BJ (cell line): ENCODE results near the gene SETSIP. TPM values are rescaled to one million over a fixed set of nuclear protein-coding genes. Genes with fewer than 3 reads are reported as not detected.

Experiments
- CTCF ChIA-PET: fragments of 350-600 bp; formaldehyde crosslinking; extraction: SDS; loops from one replicate; lab custom pipeline; 2021; ENCODE audit warnings: antibody characterized with exemption, inconsistent platforms; lab: Yijun Ruan, JAX
- POLR2A ChIA-PET: fragments of 300-600 bp; sonication (Branson Sonifier 250); formaldehyde crosslinking; extraction: SDS; loops from one replicate; lab custom pipeline; 2021; ENCODE audit warnings: antibody characterized with exemption; lab: Charles Lee
- DNase-seq: peaks from one replicate; pipeline ENCODE4 v3.0.0-alpha.2; 2011; ENCODE audit warnings: low read depth
- H3K27me3 ChIP-seq: 2 replicates; pipeline ENCODE4 v1.6.0; 2011; ENCODE audit warnings: low read length; ENCODE audit not compliant: control insufficient read depth, insufficient read depth
- H3K36me3 ChIP-seq: 2 replicates; pipeline ENCODE4 v1.5.1; 2011; ENCODE audit warnings: low read length; ENCODE audit not compliant: control insufficient read depth, insufficient read depth
- H3K4me3 ChIP-seq: 2 replicates; pipeline ENCODE4 v1.5.1; 2011; ENCODE audit warnings: low read depth, mild to moderate bottlenecking, control low read depth, low read length
- polyA plus RNA-seq: library from polyadenylated mRNA; depleted of rRNA; stranded (reverse); fragments of >200 nt; gene quantifications from 2 replicates; pipeline ENCODE4 v1.2.3, GENCODE V29; 2011
- TF ChIP-seq, protein P1 (sequence below): IDR thresholded peaks from 2 replicates; pipeline ENCODE4 v1.5.1; 2011; ENCODE audit warnings: low read depth, mild to moderate bottlenecking, control low read depth, inconsistent platforms, low read length, moderate library complexity; ENCODE audit not compliant: insufficient read depth

Gene SETSIP
- polyA plus RNA-seq, 1 experiment: not detected

DNA sequence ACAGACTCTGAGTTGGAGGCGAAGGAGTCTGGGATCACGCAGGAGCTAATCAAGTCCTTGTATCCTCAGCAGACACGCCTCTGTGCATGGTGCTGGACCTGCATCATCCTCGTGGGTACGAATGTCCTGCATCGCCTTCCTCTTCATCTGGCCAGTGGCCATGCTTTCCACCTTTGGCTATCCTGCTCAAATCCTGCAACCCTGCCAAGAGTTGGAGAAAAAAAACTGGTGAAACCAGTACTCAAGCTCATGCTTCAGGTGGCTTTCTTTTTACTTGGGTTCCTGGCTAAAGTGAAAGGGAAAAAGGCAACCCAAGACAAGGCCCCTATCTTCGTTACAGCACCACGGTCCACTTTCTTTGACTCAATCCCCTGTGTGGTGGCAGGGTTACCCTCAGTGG, 8.9 kb downstream of the SETSIP start:
- Histone ChIP-seq H3K4me3 (no peak overlapping the region), H3K36me3 (no peaks in the 10 kb centered on the region), H3K27me3 (no peaks in the 10 kb centered on the region)
- DNase-seq: no peak
- ChIA-PET POLR2A (no interaction called here), CTCF (no interaction called here)
- TF ChIP-seq, protein P1, sequence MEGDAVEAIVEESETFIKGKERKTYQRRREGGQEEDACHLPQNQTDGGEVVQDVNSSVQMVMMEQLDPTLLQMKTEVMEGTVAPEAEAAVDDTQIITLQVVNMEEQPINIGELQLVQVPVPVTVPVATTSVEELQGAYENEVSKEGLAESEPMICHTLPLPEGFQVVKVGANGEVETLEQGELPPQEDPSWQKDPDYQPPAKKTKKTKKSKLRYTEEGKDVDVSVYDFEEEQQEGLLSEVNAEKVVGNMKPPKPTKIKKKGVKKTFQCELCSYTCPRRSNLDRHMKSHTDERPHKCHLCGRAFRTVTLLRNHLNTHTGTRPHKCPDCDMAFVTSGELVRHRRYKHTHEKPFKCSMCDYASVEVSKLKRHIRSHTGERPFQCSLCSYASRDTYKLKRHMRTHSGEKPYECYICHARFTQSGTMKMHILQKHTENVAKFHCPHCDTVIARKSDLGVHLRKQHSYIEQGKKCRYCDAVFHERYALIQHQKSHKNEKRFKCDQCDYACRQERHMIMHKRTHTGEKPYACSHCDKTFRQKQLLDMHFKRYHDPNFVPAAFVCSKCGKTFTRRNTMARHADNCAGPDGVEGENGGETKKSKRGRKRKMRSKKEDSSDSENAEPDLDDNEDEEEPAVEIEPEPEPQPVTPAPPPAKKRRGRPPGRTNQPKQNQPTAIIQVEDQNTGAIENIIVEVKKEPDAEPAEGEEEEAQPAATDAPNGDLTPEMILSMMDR: no peak

DNA sequence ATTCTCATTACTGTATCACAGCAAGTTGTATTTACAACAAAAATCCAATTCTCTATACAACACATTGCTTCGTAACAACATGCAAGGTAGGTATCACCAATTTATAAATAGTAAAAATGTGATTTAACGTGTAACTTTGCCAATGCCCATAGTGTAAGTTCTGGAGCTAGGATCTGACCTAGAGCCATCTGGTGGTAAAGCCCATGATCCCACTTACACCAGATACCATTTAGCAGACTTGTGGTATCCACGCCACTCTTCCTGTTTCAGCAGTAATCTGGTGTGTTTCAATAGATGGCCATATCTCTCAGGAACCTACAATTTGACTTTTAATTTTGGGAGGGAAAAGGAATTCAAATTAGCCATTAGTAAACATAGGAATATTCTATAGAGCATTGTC, 10.2 kb downstream of the SETSIP start:
- CTCF ChIA-PET: no interaction called here
- POLR2A ChIA-PET: no interaction called here
- Histone ChIP-seq H3K4me3 (no peak overlapping the region), H3K27me3 (no peaks in the 10 kb centered on the region), H3K36me3 (no peaks in the 10 kb centered on the region)
- DNase-seq: no peak
- TF ChIP-seq, protein P1: no peak

DNA sequence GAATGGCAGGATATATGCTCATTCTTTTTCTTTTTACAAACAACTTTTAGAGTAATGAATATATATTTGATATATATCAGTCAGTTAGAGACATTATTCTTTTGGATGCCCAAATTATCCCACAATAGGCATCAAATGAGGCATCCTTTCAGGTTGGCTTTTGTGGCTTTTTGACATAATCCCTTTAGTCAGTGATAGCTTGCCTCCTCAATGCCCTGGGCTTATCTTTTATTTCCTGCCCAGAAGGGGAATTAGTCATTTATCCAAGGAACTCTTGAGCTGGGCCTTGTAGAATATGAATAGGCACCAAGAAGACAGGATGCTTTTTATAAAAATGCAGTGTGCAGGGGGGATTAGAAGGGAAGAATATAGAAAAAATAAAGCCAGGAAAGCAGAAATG, 23.3 kb downstream of the SETSIP start:
- no peak for DNase-seq
- CTCF ChIA-PET: no interaction called here
- Histone ChIP-seq H3K36me3 (no peaks in the 10 kb centered on the region), H3K27me3 (no peaks in the 10 kb centered on the region), H3K4me3 (no peak overlapping the region)
- POLR2A ChIA-PET: no interaction called here
- TF ChIP-seq, protein P1: no peak

DNA sequence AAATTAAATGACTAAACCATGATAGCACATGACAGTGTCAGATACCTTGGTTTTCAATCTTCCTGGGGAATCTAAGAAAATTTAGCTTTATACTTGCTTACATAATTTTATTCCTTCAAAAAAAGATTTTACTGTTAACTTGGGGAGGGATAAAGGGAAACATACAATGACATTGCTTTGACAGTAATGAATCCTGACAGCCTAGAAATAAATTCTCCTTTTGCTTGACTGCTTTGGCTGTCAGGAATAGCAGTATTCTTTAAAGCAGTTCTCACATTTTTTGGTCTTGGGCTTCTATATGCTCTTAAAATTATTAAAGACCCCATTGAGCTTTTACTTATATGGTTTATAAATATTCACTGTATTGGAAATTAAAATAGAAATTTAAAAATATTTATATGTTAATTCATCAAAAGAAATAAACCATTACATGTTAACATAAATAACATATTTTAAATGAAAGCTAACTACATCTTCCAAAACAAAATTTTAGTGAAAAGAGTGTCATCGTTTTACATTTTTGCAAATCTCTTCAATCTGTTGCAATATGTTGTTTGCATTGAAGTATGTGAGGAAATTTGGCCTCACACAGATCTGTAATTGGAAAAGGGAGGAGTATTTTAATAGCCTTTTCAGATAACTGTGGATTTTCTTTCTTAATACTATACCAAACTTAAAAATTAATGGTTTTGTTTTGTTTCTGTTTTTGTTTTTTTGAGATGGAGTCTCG, 29.3 kb downstream of the SETSIP start:
- no peak for DNase-seq

DNA sequence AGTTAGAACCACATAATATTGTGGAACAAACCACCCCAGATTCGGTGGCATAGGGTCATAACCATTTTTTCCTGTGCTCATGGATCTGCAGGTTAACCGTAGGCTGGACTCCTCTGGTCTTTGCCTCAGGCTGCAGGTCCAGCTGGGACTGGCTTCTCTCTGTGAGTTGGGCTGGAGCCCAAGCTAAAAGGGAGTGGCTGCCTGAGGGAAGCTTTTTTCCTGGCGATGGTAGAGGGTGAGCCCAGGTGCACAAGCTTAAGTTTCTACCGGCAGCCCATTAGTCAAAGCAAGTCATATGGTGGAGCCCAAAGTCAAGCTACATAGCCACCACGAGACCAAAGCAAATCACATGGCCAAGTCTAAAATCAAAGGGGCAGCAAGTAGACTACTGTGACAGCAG, 31.6 kb downstream of the SETSIP start:
- Histone ChIP-seq H3K4me3 (no peak overlapping the region), H3K36me3 (no peaks in the 10 kb centered on the region), H3K27me3 (no peaks in the 10 kb centered on the region; the same call in 1 of the 2 replicates)
- POLR2A ChIA-PET: no interaction called here
- DNase-seq: no peak
- TF ChIP-seq, protein P1: no peak
- CTCF ChIA-PET: no interaction called here

More for the DNA sequence above, 29.3 kb downstream of the SETSIP start:
- TF ChIP-seq, protein P1: no peak
- ChIA-PET CTCF (no interaction called here), POLR2A (no interaction called here)
- H3K4me3 ChIP-seq: no peak overlapping the region
- H3K27me3 ChIP-seq: no peaks in the 10 kb centered on the region
- no peaks in the 10 kb centered on the region for H3K36me3 ChIP-seq
